Embryonic facial prominence (tissue), 1 donor: ENCODE results near the gene ABCC1.
"Not testable (repeated sequence)": the region's sequence is repeated elsewhere in the genome, so short reads cannot be mapped to it uniquely, and the experiment has no call there.

Source experiments
- DNase-seq: peaks from one replicate; pipeline ENCODE4 v3.0.0-alpha.2; 2016; ENCODE audit errors: extremely low spot score

ABCC1 gene

GRCh38 chr16:15949210-15950160 is at the start of gene ABCC1:
ABCC1 (plus strand) TSS chr16:15949616; CDS start chr16:15949752, 136 bp downstream.
- DNase-seq, result no peak

- no peak for DNase-seq
Observed at GRCh38 chr16:15900357-15900756, 49.1 kb upstream of the ABCC1 start.

GRCh38 chr16:15900901-15901500 is 48.4 kb upstream of the ABCC1 start:
- DNase-seq, result no peak

- no peak for DNase-seq
Observed at GRCh38 chr16:15903960-15904359, 45.5 kb upstream of the ABCC1 start.

DNA sequence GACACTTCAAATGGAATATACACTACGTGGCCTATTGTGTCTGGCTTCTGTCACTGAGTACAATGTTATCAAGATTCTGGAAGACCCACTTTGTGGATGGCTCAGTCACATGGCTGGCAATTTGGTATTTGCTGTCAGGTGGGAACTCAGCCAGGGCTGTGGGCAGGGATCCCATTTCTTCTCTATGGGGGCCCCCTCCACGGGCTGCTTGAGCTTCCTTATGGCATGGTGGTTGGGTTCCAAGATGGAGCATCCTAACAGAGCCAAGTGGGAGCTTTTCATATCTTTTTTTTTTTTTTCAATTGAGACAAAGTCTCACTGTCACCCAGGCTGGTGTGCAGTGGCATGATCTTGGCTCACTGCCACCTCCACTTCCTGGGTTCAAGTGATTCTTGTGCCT is 43.0 kb upstream of the ABCC1 start:
- no peak for DNase-seq

- no peak for DNase-seq
Observed at GRCh38 chr16:15907863-15908478, 41.4 kb upstream of the ABCC1 start.

- DNase-seq, result no peak
Observed at GRCh38 chr16:15911198-15911597, 38.2 kb upstream of the ABCC1 start.

DNA sequence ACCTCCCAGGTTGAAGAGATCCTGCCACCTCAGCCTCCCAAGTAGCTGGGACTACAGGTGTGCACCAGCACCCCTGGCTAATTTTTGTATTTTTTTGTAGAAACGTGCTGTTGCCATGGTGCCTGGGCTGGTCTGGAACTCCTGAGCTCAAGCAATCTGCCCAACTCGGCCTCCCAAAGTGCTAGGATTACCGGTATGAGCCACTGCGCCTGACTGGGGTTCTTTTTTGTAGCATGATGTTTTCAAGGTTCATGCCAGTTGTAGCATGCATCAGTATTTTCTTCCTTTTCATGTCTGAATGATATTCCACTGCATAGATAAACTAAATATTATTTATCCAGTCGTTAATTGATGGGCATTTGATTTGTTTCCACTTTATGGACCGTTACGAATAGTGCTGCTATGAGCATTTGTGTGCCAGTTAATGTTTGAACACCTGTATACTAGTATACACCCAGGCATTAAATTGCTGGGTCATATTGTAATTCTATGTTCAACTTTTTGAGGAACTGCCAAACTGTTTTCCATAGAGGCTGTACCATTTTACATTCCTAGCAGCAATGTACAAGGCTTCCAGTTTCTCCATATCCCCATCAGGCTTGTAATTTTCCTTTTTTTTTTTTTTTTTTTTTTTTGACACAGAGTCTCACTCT is 36.2 kb upstream of the ABCC1 start:
- DNase-seq, result no peak

GRCh38 chr16:15915555-15916081 is 33.8 kb upstream of the ABCC1 start:
- DNase-seq, result no peak

DNA sequence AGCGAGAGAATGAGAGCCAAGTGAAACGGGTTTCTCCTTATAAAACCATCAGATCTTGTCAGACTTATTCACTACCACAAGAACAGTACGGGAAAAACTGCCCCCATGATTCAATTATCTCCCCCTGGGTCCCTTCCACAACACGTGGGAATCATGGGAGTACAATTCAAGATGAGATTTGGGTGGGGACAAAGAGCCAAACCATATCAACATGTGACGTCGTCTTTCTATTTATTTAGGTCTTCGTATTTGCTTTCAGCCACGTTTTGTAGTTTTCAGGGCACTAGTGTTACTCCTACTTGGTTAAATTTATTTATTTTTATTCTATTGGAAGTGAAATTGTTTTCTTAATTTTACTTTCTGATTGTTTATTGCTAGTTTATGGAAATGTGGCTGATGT is 33.1 kb upstream of the ABCC1 start:
- DNase-seq, result no peak

DNA sequence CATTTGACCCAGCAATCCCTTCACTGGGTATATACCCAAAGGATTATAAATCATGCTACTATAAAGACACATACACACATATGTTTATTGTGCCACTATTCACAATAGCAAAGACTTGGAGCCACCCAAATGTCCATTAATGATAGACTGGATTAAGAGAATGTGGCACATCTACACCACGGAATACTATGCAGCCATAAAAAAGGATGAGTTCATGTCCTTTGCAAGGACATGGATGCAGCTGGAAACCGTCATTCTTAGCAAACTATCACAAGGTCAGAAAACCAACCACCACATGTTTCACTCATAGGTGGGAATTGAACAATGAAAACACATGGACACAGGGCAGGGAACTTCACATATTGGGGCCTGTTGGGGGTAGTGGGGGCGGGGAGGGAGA is 31.1 kb upstream of the ABCC1 start:
- not testable (repeated sequence) for DNase-seq

- DNase-seq, result no peak
Observed at GRCh38 chr16:15919331-15919730, 30.1 kb upstream of the ABCC1 start.

- DNase-seq, result no peak
Observed at GRCh38 chr16:15924996-15925395, 24.4 kb upstream of the ABCC1 start.

- DNase-seq, result no peak
Observed at GRCh38 chr16:15925631-15926030, 23.8 kb upstream of the ABCC1 start.

DNA sequence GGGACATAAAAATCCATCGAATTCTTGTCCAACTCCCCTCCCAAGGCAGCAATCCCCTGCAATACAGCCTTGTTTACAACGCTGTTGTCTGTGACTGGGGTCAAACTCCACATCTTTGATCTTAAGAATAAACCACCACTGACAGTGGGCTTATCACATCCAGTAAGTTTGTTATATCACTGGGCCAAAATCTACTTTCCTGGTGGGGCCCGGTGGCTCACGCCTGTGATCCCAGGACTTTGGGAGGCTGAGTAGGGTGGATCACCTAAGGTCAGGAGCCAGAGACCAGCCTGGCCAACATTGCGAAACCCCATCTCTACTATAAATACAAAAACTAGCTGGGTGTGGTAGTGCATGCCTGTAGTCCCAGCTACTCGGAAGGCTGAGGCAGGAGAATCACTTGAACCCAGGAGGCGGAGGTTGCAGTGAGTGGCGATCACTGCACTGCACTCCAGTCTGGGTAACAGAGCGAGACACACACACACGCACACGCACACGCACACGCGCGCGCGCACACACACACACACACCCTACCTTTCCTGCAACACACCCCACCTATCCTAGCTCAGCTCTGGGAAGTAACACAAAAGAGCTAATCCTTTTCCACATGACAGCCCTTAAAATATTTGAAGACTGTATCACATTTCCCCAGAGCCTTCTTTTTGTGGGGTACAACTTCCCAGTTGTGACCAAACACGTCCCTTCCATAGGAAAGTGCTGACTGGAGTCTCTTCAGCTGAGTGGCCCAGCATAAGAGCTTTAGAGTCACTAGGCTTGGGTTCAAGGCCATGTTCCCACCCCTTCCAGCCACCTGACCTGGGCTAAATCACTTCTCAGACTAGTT is 20.9 kb upstream of the ABCC1 start:
- DNase-seq, result no peak

DNA sequence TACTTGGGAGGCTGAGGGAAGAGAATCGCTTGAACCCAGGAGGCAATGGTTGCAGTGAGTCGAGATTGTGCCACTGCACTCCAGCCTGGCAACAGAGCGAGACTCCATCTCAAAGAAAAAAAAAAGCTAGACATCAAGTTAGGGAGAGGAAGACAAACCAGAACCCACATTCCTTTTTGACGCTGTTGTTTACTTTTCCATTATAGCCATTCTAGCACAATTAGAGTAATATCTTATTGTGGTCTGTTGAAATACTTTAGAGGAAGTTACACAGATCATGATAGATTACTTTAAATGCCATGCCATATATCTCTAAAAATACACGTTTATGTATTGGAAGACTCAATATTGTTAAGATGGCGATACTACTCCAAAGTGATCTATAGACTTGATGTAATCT is 16.5 kb upstream of the ABCC1 start:
- DNase-seq, result no peak

GRCh38 chr16:15933781-15934180 is 15.6 kb upstream of the ABCC1 start:
- DNase-seq, result no peak

- no peak for DNase-seq
Observed at GRCh38 chr16:15934991-15935390, 14.4 kb upstream of the ABCC1 start.

GRCh38 chr16:15936809-15937208 is 12.6 kb upstream of the ABCC1 start:
- not testable (repeated sequence) for DNase-seq

GRCh38 chr16:15942931-15943690 is 6.3 kb upstream of the ABCC1 start:
- DNase-seq, result no peak
